Uterus (tissue), 2 donors: ENCODE results near the gene GPR141.

ENCODE experiments used
- POLR2A ChIP-seq, 2 donors: fragments of 450-650 bp; IDR thresholded peaks; one replicate each; pipeline ENCODE4 v1.6.1; 2016; ENCODE audit warnings: antibody characterized with exemption in 2 of 2, mild to moderate bottlenecking in 1 of 2, moderate library complexity in 1 of 2
- TF ChIP-seq, protein P1 (sequence below), 4 experiments: fragments of 200-600 bp in 2 of 4; fragments of 450-650 bp in 2 of 4; sonication (generic) in 2 of 4; IDR thresholded peaks; one replicate each; pipeline ENCODE4 v1.5.1; 2016 to 2019; ENCODE audit warnings: antibody characterized with exemption in 4 of 4, mild to moderate bottlenecking in 2 of 4, moderate library complexity in 1 of 4

DNA sequence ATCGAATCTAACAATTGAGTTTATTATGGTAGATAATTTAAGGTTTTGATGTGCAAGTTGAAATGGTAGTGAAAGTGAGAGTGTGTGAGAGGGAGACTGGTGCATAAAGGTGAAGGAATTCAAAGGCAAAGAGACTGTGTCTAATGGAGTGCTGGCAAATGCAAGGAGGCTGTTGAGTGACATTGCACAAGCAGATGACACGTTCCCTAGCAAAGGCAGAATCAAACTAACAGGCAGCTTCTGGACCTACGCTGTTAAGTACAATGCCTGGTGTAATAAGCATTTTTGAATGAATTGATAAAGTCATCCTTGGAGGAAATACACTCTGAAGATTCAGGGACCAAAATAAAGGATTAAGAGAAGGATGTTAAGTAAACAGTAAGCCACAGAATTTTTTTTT is 11.7 kb upstream of the GPR141 start:
- TF ChIP-seq, protein P1, sequence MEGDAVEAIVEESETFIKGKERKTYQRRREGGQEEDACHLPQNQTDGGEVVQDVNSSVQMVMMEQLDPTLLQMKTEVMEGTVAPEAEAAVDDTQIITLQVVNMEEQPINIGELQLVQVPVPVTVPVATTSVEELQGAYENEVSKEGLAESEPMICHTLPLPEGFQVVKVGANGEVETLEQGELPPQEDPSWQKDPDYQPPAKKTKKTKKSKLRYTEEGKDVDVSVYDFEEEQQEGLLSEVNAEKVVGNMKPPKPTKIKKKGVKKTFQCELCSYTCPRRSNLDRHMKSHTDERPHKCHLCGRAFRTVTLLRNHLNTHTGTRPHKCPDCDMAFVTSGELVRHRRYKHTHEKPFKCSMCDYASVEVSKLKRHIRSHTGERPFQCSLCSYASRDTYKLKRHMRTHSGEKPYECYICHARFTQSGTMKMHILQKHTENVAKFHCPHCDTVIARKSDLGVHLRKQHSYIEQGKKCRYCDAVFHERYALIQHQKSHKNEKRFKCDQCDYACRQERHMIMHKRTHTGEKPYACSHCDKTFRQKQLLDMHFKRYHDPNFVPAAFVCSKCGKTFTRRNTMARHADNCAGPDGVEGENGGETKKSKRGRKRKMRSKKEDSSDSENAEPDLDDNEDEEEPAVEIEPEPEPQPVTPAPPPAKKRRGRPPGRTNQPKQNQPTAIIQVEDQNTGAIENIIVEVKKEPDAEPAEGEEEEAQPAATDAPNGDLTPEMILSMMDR (IDR thresholded peaks at IDR 0.05), result no peak
- no peak for TF ChIP-seq POLR2A (IDR thresholded peaks at IDR 0.05)
